Lower leg skin (tissue), 4 donors: ENCODE data around the gene IL1R2. TPM values are rescaled to one million over a fixed set of nuclear protein-coding genes. Genes with fewer than 3 reads are reported as not detected.
A peak's percentile ranks its signal among the peaks of the same experiment; 100 is the strongest.

ENCODE experiments used
- DNase-seq, 2 donors: peaks; one replicate each; pipeline ENCODE4 v3.0.0-alpha.2; 2019; ENCODE audit warnings: low spot score in 2 of 2
- H3K4me3 ChIP-seq: fragments of 200-600 bp; sonication (generic); 2 replicates; pipeline ENCODE4 v1.5.1; 2017; ENCODE audit warnings: mild to moderate bottlenecking, low read depth; ENCODE audit not compliant: poor library complexity, severe bottlenecking
- CTCF ChIP-seq, 3 donors: fragments of 450-650 bp; IDR thresholded peaks; one replicate each; pipeline ENCODE4 v1.5.1; 2016; ENCODE audit warnings: antibody characterized with exemption in 3 of 3, mild to moderate bottlenecking in 3 of 3, moderate library complexity in 2 of 3
- POLR2A ChIP-seq, 2 donors: fragments of 450-650 bp; IDR thresholded peaks; one replicate each; pipeline ENCODE4 v1.6.1; 2016 to 2017; ENCODE audit warnings: antibody characterized with exemption in 2 of 2, mild to moderate bottlenecking in 1 of 2, moderate library complexity in 1 of 2
- WGBS, 2 donors: methylation state at CpG; one replicate each; pipeline ENCODE4 v1.1.5; 2018; 5-methylcytosine and 5-hydroxymethylcytosine counted together
- intact Hi-C: fragments of 100-400 bp; cut with DNase I; formaldehyde crosslinking; loops from one replicate; pipeline ENCODE4 v1.15.0; 2023; ENCODE audit warnings: low total_unique reads
- total RNA-seq, 4 donors: library from RNA; depleted of rRNA; stranded (reverse); fragments of >200 nt; gene quantifications; one replicate each; pipeline ENCODE4 v1.1.0, GENCODE V29; 2016

The IL1R2 gene
- total RNA-seq, 4 donors from 2014 or later = 58.4 to 106 (median 68.7) TPM

- intact Hi-C loops = loop anchor here (2.0 kb wide), 1 partner anchor 152 kb away; no protein-coding TSS in a partner anchor
- H3K4me3 ChIP-seq = no peak overlapping the region
- DNase-seq = no peak
- 60 to 66% methylated on average over 6 of the region's 6 CpGs for WGBS, 2 donors
- TF ChIP-seq CTCF (IDR thresholded peaks at IDR 0.05) (no peak), POLR2A (IDR thresholded peaks at IDR 0.05) (no peak)
These were observed 24.7 kb downstream of the IL1R2 start for GRCh38 chr2:102016399-102016955.

DNA sequence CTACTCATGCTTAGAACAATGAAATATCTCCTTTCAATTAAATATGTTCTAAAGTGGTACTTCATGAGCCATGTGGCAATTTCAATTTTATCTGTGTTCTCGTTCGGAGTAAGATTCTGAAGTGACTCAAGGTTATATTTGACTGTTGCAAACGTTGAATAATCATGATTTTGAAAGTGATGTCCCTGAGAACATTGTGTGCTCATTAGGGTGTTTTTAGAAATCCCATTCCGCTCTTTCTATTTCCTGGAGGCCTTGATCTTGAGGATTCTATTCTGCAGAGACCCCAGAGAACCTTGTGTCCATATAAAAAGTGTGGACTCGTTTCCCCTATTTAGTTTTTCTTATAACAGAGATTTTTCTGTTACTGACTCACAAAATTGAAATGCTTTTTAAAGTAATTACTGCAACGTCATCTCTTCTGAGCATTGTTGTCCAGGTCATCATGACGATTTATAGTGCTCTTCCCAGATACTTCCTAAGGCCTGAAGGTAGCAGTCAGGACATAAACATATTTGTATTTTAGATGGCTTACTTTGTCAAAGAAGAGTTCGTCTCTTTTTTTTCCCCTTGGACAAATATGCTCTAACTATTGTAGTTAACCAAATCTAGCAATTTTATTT is 27.2 kb downstream of the IL1R2 start:
- no peak for TF ChIP-seq POLR2A (IDR thresholded peaks at IDR 0.05)
- TF ChIP-seq CTCF (IDR thresholded peaks at IDR 0.05) = no peak
- no peak overlapping the region for H3K4me3 ChIP-seq
- DNase-seq = no peak
- WGBS, 2 donors = 86 to 90% methylated on average over 8 of the region's 8 CpGs
- intact Hi-C loops = no loop called here

GRCh38 chr2:102020596-102021170 is 28.9 kb downstream of the IL1R2 start:
- intact Hi-C loops = loop anchor here (5.0 kb wide), 1 partner anchor 217 kb away; no protein-coding TSS in a partner anchor
- H3K4me3 ChIP-seq = no peak overlapping the region
- TF ChIP-seq POLR2A (IDR thresholded peaks at IDR 0.05) (no peak), CTCF (IDR thresholded peaks at IDR 0.05) (peak in 2 of 3 donors; percentile 74 to 97)
- 8 to 21% methylated on average over 16 to 17 of the region's 18 CpGs for WGBS, 2 donors
- DNase-seq = peak; percentile 93 to 98

GRCh38 chr2:102021779-102022178 is 30.0 kb downstream of the IL1R2 start:
- TF ChIP-seq CTCF (IDR thresholded peaks at IDR 0.05) = no peak
- TF ChIP-seq POLR2A (IDR thresholded peaks at IDR 0.05) = no peak
- H3K4me3 ChIP-seq = no peak overlapping the region
- 58% methylated on average over 6 of the region's 6 CpGs for WGBS, 2 donors
- no peak for DNase-seq
- intact Hi-C loops = loop anchor here (5.0 kb wide), 1 partner anchor 216 kb away; no protein-coding TSS in a partner anchor

DNA sequence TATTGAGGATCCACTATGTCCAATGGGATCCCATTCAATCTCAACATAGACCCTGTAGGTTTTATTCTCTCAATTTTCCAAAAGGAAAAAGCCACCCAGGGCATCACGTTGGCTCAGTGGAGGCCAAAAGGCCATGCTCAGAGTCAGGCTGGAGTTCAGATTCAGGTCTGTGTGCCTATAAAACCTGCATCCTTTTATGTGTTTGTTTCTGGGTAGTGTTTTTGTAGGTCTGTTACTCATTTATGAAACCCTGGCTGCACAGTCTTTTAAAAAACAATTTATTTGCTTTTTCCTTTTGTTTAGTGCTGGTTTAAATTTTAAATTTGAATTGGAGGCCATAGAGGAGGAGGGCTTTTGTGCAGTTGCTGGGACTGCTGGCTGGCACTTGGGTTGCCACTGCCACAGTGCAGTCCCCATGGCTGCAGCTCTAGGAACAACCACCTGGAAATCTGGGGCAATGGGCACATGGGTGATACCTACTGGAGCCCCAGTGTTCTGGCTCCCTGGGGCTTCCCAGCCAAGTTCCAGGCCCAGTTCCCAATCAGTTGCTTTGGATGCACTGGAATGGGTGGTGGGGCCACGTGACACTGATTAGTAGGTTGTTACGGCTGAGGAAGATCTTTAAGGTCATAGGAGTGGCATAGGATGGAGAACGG is 31.3 kb downstream of the IL1R2 start:
- intact Hi-C loops = loop anchor here (5.0 kb wide), 1 partner anchor 214 kb away; no protein-coding TSS in a partner anchor
- WGBS, 2 donors = 93 to 94% methylated on average over 4 of the region's 4 CpGs
- no peak for DNase-seq
- no peak overlapping the region for H3K4me3 ChIP-seq
- no peak for TF ChIP-seq CTCF (IDR thresholded peaks at IDR 0.05)
- no peak for TF ChIP-seq POLR2A (IDR thresholded peaks at IDR 0.05)
